Kidney epithelial cell (primary cell): ENCODE measurements around the gene ERC1. TPM values are rescaled to one million over a fixed set of nuclear protein-coding genes. Genes with fewer than 3 reads are reported as not detected.

Source experiments
- DNase-seq: peaks from one replicate; pipeline ENCODE4 v3.0.0-alpha.2; 2010; ENCODE audit warnings: low read depth
- H3K27me3 ChIP-seq: 2 replicates; pipeline ENCODE4 v1.6.0; 2011; ENCODE audit warnings: low read length; ENCODE audit not compliant: control insufficient read depth, insufficient read depth
- H3K36me3 ChIP-seq: 2 replicates; pipeline ENCODE4 v1.5.1; 2011; ENCODE audit warnings: low read length; ENCODE audit not compliant: control insufficient read depth, insufficient read depth
- H3K4me3 ChIP-seq: 2 replicates; pipeline ENCODE4 v1.5.1; 2011; ENCODE audit warnings: low read depth, mild to moderate bottlenecking, control low read depth, low read length
- total RNA-seq: library from RNA; depleted of rRNA; stranded (reverse); fragments of >200 nt; gene quantifications from 2 replicates; pipeline ENCODE4 v1.2.3, GENCODE V29; 2015
- TF ChIP-seq, protein P1 (sequence below): IDR thresholded peaks from 2 replicates; pipeline ENCODE4 v1.5.1; 2011; ENCODE audit warnings: mild to moderate bottlenecking, moderate library complexity, low read length, control low read depth, inconsistent platforms; ENCODE audit not compliant: insufficient read depth, poor library complexity, severe bottlenecking

The ERC1 gene
- total RNA-seq, 1 donor from 2014 or later, result 16.4 TPM

GRCh38 chr12:1493781-1494565, 502.9 kb downstream of the ERC1 start:
- TF ChIP-seq, protein P1, sequence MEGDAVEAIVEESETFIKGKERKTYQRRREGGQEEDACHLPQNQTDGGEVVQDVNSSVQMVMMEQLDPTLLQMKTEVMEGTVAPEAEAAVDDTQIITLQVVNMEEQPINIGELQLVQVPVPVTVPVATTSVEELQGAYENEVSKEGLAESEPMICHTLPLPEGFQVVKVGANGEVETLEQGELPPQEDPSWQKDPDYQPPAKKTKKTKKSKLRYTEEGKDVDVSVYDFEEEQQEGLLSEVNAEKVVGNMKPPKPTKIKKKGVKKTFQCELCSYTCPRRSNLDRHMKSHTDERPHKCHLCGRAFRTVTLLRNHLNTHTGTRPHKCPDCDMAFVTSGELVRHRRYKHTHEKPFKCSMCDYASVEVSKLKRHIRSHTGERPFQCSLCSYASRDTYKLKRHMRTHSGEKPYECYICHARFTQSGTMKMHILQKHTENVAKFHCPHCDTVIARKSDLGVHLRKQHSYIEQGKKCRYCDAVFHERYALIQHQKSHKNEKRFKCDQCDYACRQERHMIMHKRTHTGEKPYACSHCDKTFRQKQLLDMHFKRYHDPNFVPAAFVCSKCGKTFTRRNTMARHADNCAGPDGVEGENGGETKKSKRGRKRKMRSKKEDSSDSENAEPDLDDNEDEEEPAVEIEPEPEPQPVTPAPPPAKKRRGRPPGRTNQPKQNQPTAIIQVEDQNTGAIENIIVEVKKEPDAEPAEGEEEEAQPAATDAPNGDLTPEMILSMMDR, result no peak
- no peaks in the 10 kb centered on the region for H3K36me3 ChIP-seq

GRCh38 chr12:1494856-1495255, 503.8 kb downstream of the ERC1 start:
- Histone ChIP-seq H3K27me3 (no peaks in the 10 kb centered on the region), H3K4me3 (no peak overlapping the region), H3K36me3 (no peaks in the 10 kb centered on the region)
- TF ChIP-seq, protein P1, result no peak
- DNase-seq, result no peak

More at GRCh38 chr12:1493781-1494565, 502.9 kb downstream of the ERC1 start:
- no peak for DNase-seq
- Histone ChIP-seq H3K27me3 (no peaks in the 10 kb centered on the region), H3K4me3 (no peak overlapping the region)

GRCh38 chr12:1496162-1496900, 505.3 kb downstream of the ERC1 start:
- no peaks in the 10 kb centered on the region for H3K36me3 ChIP-seq
- H3K27me3 ChIP-seq, result no peaks in the 10 kb centered on the region
- no peak for DNase-seq
- TF ChIP-seq, protein P1, result no peak
- H3K4me3 ChIP-seq, result no peak overlapping the region

- TF ChIP-seq, protein P1, result no peak
- Histone ChIP-seq H3K27me3 (no peaks in the 10 kb centered on the region), H3K36me3 (no peaks in the 10 kb centered on the region), H3K4me3 (no peak overlapping the region)
- no peak for DNase-seq
Measured at GRCh38 chr12:1497161-1497560, 506.1 kb downstream of the ERC1 start.

- TF ChIP-seq, protein P1, result no peak
- Histone ChIP-seq H3K27me3 (no peaks in the 10 kb centered on the region), H3K4me3 (no peak overlapping the region), H3K36me3 (no peaks in the 10 kb centered on the region)
- no peak for DNase-seq
Measured at GRCh38 chr12:1498199-1498740, 507.2 kb downstream of the ERC1 start.
